ENCODE data around the gene ARL17B.
"Not testable (repeated sequence)": the region's sequence is repeated elsewhere in the genome, so short reads cannot be mapped to it uniquely, and the experiment has no call there.

The ARL17B gene

GRCh38 chr17:46349060-46349459 lies 12.5 kb downstream of the ARL17B start:
- H3K36me3 Mint-ChIP-seq, H3K27ac Mint-ChIP-seq, H3K4me3 Mint-ChIP-seq, H3K9me3 Mint-ChIP-seq, DNase-seq, H3K4me1 Mint-ChIP-seq, H3K27me3 Mint-ChIP-seq: not testable (repeated sequence)
- ATAC-seq (replicated peaks): peak in 1 of 2 donors; percentile 31

GRCh38 chr17:46348345-46348744 lies 13.2 kb downstream of the ARL17B start:
- H3K9me3 Mint-ChIP-seq, H3K27me3 Mint-ChIP-seq, H3K27ac Mint-ChIP-seq, H3K36me3 Mint-ChIP-seq, H3K4me3 Mint-ChIP-seq, DNase-seq, H3K4me1 Mint-ChIP-seq: not testable (repeated sequence)
- ATAC-seq (replicated peaks): peak; percentile 97 to 98

- H3K36me3 Mint-ChIP-seq; H3K27me3 Mint-ChIP-seq; H3K4me3 Mint-ChIP-seq; DNase-seq; H3K4me1 Mint-ChIP-seq; H3K9me3 Mint-ChIP-seq; H3K27ac Mint-ChIP-seq; ATAC-seq (replicated peaks): not testable (repeated sequence)
Measured at GRCh38 chr17:46342131-46342530, 19.4 kb downstream of the ARL17B start.

GRCh38 chr17:46341220-46341619 lies 20.3 kb downstream of the ARL17B start:
- not testable (repeated sequence) for ATAC-seq (replicated peaks); H3K4me1 Mint-ChIP-seq; H3K4me3 Mint-ChIP-seq

GRCh38 chr17:46294831-46295230 lies 66.7 kb downstream of the ARL17B start, which contains the start of gene LRRC37A:
LRRC37A (plus strand) TSS chr17:46295131; CDS start chr17:46295134, 3 bp downstream.
- not testable (repeated sequence) for H3K36me3 Mint-ChIP-seq; H3K4me3 Mint-ChIP-seq; ATAC-seq (replicated peaks); H3K27me3 Mint-ChIP-seq; DNase-seq; H3K27ac Mint-ChIP-seq; H3K9me3 Mint-ChIP-seq
- peaks cover 14 to 15% of the 10 kb centered on the region in 2 donors for H3K4me1 Mint-ChIP-seq

More at GRCh38 chr17:46341220-46341619, 20.3 kb downstream of the ARL17B start:
- H3K36me3 Mint-ChIP-seq, DNase-seq, H3K27me3 Mint-ChIP-seq, H3K9me3 Mint-ChIP-seq, H3K27ac Mint-ChIP-seq: not testable (repeated sequence)

GRCh38 chr17:46291618-46292017 lies 69.9 kb downstream of the ARL17B start:
- not testable (repeated sequence) for H3K36me3 Mint-ChIP-seq; ATAC-seq (replicated peaks); H3K9me3 Mint-ChIP-seq; H3K27me3 Mint-ChIP-seq; DNase-seq
- H3K4me1 Mint-ChIP-seq: peaks cover 21% of the 10 kb centered on the region in 2 donors
- H3K27ac Mint-ChIP-seq: peak overlapping the region; percentile 95
- H3K4me3 Mint-ChIP-seq: peak overlapping the region; percentile 75 to 77

GRCh38 chr17:46290906-46291546 lies 70.5 kb downstream of the ARL17B start:
- H3K9me3 Mint-ChIP-seq, H3K36me3 Mint-ChIP-seq, H3K27me3 Mint-ChIP-seq: not testable (repeated sequence)
- H3K27ac Mint-ChIP-seq: peak overlapping the region; percentile 95
- peak; percentile 65 for DNase-seq
- ATAC-seq (replicated peaks): peak; percentile 99
- peak overlapping the region; percentile 75 to 77 for H3K4me3 Mint-ChIP-seq
- peaks cover 21 to 23% of the 10 kb centered on the region in 2 donors for H3K4me1 Mint-ChIP-seq

- not testable (repeated sequence) for DNase-seq; H3K36me3 Mint-ChIP-seq; H3K27me3 Mint-ChIP-seq; H3K9me3 Mint-ChIP-seq; ATAC-seq (replicated peaks); H3K27ac Mint-ChIP-seq; H3K4me3 Mint-ChIP-seq
- peaks cover 21 to 23% of the 10 kb centered on the region in 2 donors for H3K4me1 Mint-ChIP-seq
Measured at GRCh38 chr17:46287587-46287986, 74.0 kb downstream of the ARL17B start.

GRCh38 chr17:46286764-46287221 lies 74.8 kb downstream of the ARL17B start:
- H3K27ac Mint-ChIP-seq: not testable (repeated sequence)
- peaks cover 21 to 23% of the 10 kb centered on the region in 2 donors for H3K4me1 Mint-ChIP-seq

GRCh38 chr17:46285500-46285899 lies 76.1 kb downstream of the ARL17B start:
- not testable (repeated sequence) for DNase-seq; H3K27me3 Mint-ChIP-seq; H3K36me3 Mint-ChIP-seq; H3K9me3 Mint-ChIP-seq; H3K27ac Mint-ChIP-seq; H3K4me3 Mint-ChIP-seq; ATAC-seq (replicated peaks)
- H3K4me1 Mint-ChIP-seq: peaks cover 9 to 11% of the 10 kb centered on the region in 2 donors

More at GRCh38 chr17:46286764-46287221, 74.8 kb downstream of the ARL17B start:
- DNase-seq (peak; percentile 52), ATAC-seq (replicated peaks) (peak; percentile 41 to 44)
- not testable (repeated sequence) for H3K36me3 Mint-ChIP-seq, H3K27me3 Mint-ChIP-seq, H3K9me3 Mint-ChIP-seq, H3K4me3 Mint-ChIP-seq

GRCh38 chr17:46284467-46284866 lies 77.1 kb downstream of the ARL17B start:
- H3K27ac Mint-ChIP-seq, H3K4me3 Mint-ChIP-seq: not testable (repeated sequence)

GRCh38 chr17:46282635-46283034 lies 78.9 kb downstream of the ARL17B start:
- H3K4me1 Mint-ChIP-seq; ATAC-seq (replicated peaks); H3K9me3 Mint-ChIP-seq; H3K4me3 Mint-ChIP-seq; H3K27me3 Mint-ChIP-seq; DNase-seq; H3K36me3 Mint-ChIP-seq; H3K27ac Mint-ChIP-seq: not testable (repeated sequence)

More at GRCh38 chr17:46284467-46284866, 77.1 kb downstream of the ARL17B start:
- not testable (repeated sequence) for DNase-seq; H3K4me1 Mint-ChIP-seq; H3K9me3 Mint-ChIP-seq; H3K27me3 Mint-ChIP-seq; ATAC-seq (replicated peaks); H3K36me3 Mint-ChIP-seq

GRCh38 chr17:46281336-46281735 lies 80.2 kb downstream of the ARL17B start:
- not testable (repeated sequence) for H3K4me3 Mint-ChIP-seq; H3K27ac Mint-ChIP-seq; H3K36me3 Mint-ChIP-seq; H3K9me3 Mint-ChIP-seq; H3K27me3 Mint-ChIP-seq; H3K4me1 Mint-ChIP-seq; DNase-seq; ATAC-seq (replicated peaks)

GRCh38 chr17:46276728-46277479 lies 84.7 kb downstream of the ARL17B start:
- H3K4me3 Mint-ChIP-seq; DNase-seq; H3K27me3 Mint-ChIP-seq; H3K4me1 Mint-ChIP-seq; H3K36me3 Mint-ChIP-seq; H3K9me3 Mint-ChIP-seq; H3K27ac Mint-ChIP-seq; ATAC-seq (replicated peaks): not testable (repeated sequence)

GRCh38 chr17:46274238-46274637 lies 87.3 kb downstream of the ARL17B start:
- H3K4me3 Mint-ChIP-seq: no peak overlapping the region
- H3K27ac Mint-ChIP-seq: no peak overlapping the region
- H3K36me3 Mint-ChIP-seq: no peaks in the 10 kb centered on the region
- DNase-seq: no peak
- no peak for ATAC-seq (replicated peaks)
- no peaks in the 10 kb centered on the region for H3K9me3 Mint-ChIP-seq
- H3K4me1 Mint-ChIP-seq: no peaks in the 10 kb centered on the region
- peaks cover 0 to 6% of the 10 kb centered on the region in 2 donors for H3K27me3 Mint-ChIP-seq
